ENCODE data around the gene CRYAA. TPM values are rescaled to one million over a fixed set of nuclear protein-coding genes. Genes with fewer than 3 reads are reported as not detected.

The CRYAA gene
- total and polyA plus RNA-seq, 7 experiments from 2014 or later: not detected

- DNase-seq (no peak), ATAC-seq (no peak)
- H3K27ac Mint-ChIP-seq: no peak overlapping the region
- intact Hi-C loops (cut with micrococcal nuclease): no loop called here
- Histone ChIP-seq H3K27me3 (ENCODE audit: control insufficient read depth in 2 of 2, insufficient read depth in 2 of 2, low read length in 2 of 2) (no peaks in the 10 kb centered on the region), H3K9me3 (ENCODE audit: control insufficient read depth in 2 of 3, low read length in 3 of 3) (peaks cover 0 to 13% (median 0%) of the 10 kb centered on the region in 3 experiments), H3K4me3 (ENCODE audit: low read length) (no peak overlapping the region), H3K36me3 (ENCODE audit: control insufficient read depth in 2 of 3, insufficient read depth in 3 of 3, low read length in 3 of 3) (no peaks in the 10 kb centered on the region), H3K27ac (ENCODE audit: low read depth, low read length) (no peak overlapping the region), H3K4me1 (ENCODE audit: control insufficient read depth in 2 of 2, insufficient read depth in 2 of 2, low read length in 2 of 2) (no peaks in the 10 kb centered on the region)
- H3K4me3 Mint-ChIP-seq: no peak overlapping the region
- ChIA-PET CTCF (no interaction called here), POLR2A (no interaction called here)
- H3K36me3 Mint-ChIP-seq: peaks cover 10 to 25% (median 13%) of the 10 kb centered on the region in 5 donors
- H3K4me1 Mint-ChIP-seq: peaks cover 0 to 21% (median 0%) of the 10 kb centered on the region in 7 donors
- H3K9me3 Mint-ChIP-seq: peaks cover 0 to 55% (median 27%) of the 10 kb centered on the region in 11 donors
- peaks cover 0 to 14% (median 0%) of the 10 kb centered on the region in 5 donors for H3K27me3 Mint-ChIP-seq
These were observed 29.6 kb downstream of the CRYAA start for GRCh38 chr21:43198376-43198775.

GRCh38 chr21:43201491-43201890, 32.7 kb downstream of the CRYAA start:
- ChIA-PET POLR2A (no interaction called here), CTCF (no interaction called here)
- H3K4me3 Mint-ChIP-seq: no peak overlapping the region

GRCh38 chr21:43203591-43203990, 34.8 kb downstream of the CRYAA start:
- no peaks in the 10 kb centered on the region for H3K4me1 Mint-ChIP-seq
- H3K4me3 Mint-ChIP-seq: no peak overlapping the region
- H3K4me3 ChIP-seq (ENCODE audit: low read length): no peak overlapping the region
- intact Hi-C loops (cut with micrococcal nuclease): no loop called here
- no peak overlapping the region for H3K27ac Mint-ChIP-seq
- no peak overlapping the region for H3K27ac ChIP-seq (ENCODE audit: low read depth, low read length)
- ATAC-seq: no peak
- no peaks in the 10 kb centered on the region for H3K4me1 ChIP-seq (ENCODE audit: control insufficient read depth in 2 of 2, insufficient read depth in 2 of 2, low read length in 2 of 2)
- ChIA-PET CTCF (no interaction called here), POLR2A (no interaction called here)
- no peaks in the 10 kb centered on the region for H3K27me3 ChIP-seq (ENCODE audit: control insufficient read depth in 2 of 2, insufficient read depth in 2 of 2, low read length in 2 of 2)
- H3K9me3 ChIP-seq (ENCODE audit: control insufficient read depth in 2 of 3, low read length in 3 of 3): peaks cover 0 to 13% (median 0%) of the 10 kb centered on the region in 3 experiments
- no peak for DNase-seq
- H3K36me3 Mint-ChIP-seq: peaks cover under 1 to 19% (median 4%) of the 10 kb centered on the region in 5 donors
- H3K9me3 Mint-ChIP-seq: peaks cover 0 to 50% (median 17%) of the 10 kb centered on the region in 11 donors
- peaks cover 0 to 12% (median 8%) of the 10 kb centered on the region in 5 donors for H3K27me3 Mint-ChIP-seq
- H3K36me3 ChIP-seq (ENCODE audit: control insufficient read depth in 2 of 3, insufficient read depth in 3 of 3, low read length in 3 of 3): no peaks in the 10 kb centered on the region

More at GRCh38 chr21:43201491-43201890, 32.7 kb downstream of the CRYAA start:
- Histone ChIP-seq H3K27ac (ENCODE audit: low read depth, low read length) (no peak overlapping the region), H3K4me3 (ENCODE audit: low read length) (no peak overlapping the region), H3K9me3 (ENCODE audit: control insufficient read depth in 2 of 3, low read length in 3 of 3) (peaks cover 0 to 13% (median 0%) of the 10 kb centered on the region in 3 experiments), H3K4me1 (ENCODE audit: control insufficient read depth in 2 of 2, insufficient read depth in 2 of 2, low read length in 2 of 2) (no peaks in the 10 kb centered on the region), H3K27me3 (ENCODE audit: control insufficient read depth in 2 of 2, insufficient read depth in 2 of 2, low read length in 2 of 2) (no peaks in the 10 kb centered on the region), H3K36me3 (ENCODE audit: control insufficient read depth in 2 of 3, insufficient read depth in 3 of 3, low read length in 3 of 3) (no peaks in the 10 kb centered on the region)
- Mint-ChIP-seq H3K27me3 (peaks cover 0 to 14% (median 0%) of the 10 kb centered on the region in 5 donors), H3K27ac (no peak overlapping the region), H3K36me3 (peaks cover 8 to 25% (median 11%) of the 10 kb centered on the region in 5 donors), H3K9me3 (peaks cover 0 to 65% (median 27%) of the 10 kb centered on the region in 11 donors), H3K4me1 (peaks cover 0 to 12% (median 0%) of the 10 kb centered on the region in 7 donors)
- intact Hi-C loops (cut with micrococcal nuclease): no loop called here
- no peak for DNase-seq
- ATAC-seq: no peak

GRCh38 chr21:43204638-43205037, 35.8 kb downstream of the CRYAA start:
- intact Hi-C loops (cut with micrococcal nuclease): no loop called here
- Histone ChIP-seq H3K27me3 (ENCODE audit: control insufficient read depth in 2 of 2, insufficient read depth in 2 of 2, low read length in 2 of 2) (no peaks in the 10 kb centered on the region), H3K36me3 (ENCODE audit: control insufficient read depth in 2 of 3, insufficient read depth in 3 of 3, low read length in 3 of 3) (no peaks in the 10 kb centered on the region), H3K4me3 (ENCODE audit: low read length) (no peak overlapping the region), H3K27ac (ENCODE audit: low read depth, low read length) (no peak overlapping the region), H3K4me1 (ENCODE audit: control insufficient read depth in 2 of 2, insufficient read depth in 2 of 2, low read length in 2 of 2) (no peaks in the 10 kb centered on the region), H3K9me3 (ENCODE audit: control insufficient read depth in 2 of 3, low read length in 3 of 3) (peaks cover 0 to 13% (median 0%) of the 10 kb centered on the region in 3 experiments)
- H3K4me1 Mint-ChIP-seq: no peaks in the 10 kb centered on the region
- ATAC-seq (no peak), DNase-seq (no peak)
- H3K27ac Mint-ChIP-seq: no peak overlapping the region
- ChIA-PET CTCF (no interaction called here), POLR2A (no interaction called here)
- H3K36me3 Mint-ChIP-seq: peaks cover 0 to 17% (median 4%) of the 10 kb centered on the region in 5 donors
- H3K4me3 Mint-ChIP-seq: no peak overlapping the region
- H3K9me3 Mint-ChIP-seq: peaks cover 0 to 43% (median 15%) of the 10 kb centered on the region in 11 donors
- peaks cover 0 to 14% (median 7%) of the 10 kb centered on the region in 5 donors for H3K27me3 Mint-ChIP-seq

- no peaks in the 10 kb centered on the region for H3K4me1 Mint-ChIP-seq
- DNase-seq: no peak
- H3K4me3 ChIP-seq (ENCODE audit: low read length): no peak overlapping the region
These were observed 37.6 kb downstream of the CRYAA start for GRCh38 chr21:43206231-43207042.

GRCh38 chr21:43207043-43207315, 38.2 kb downstream of the CRYAA start:
- Histone ChIP-seq H3K4me1 (ENCODE audit: control insufficient read depth in 2 of 2, insufficient read depth in 2 of 2, low read length in 2 of 2) (no peaks in the 10 kb centered on the region), H3K9me3 (ENCODE audit: control insufficient read depth in 2 of 3, low read length in 3 of 3) (no peaks in the 10 kb centered on the region), H3K27ac (ENCODE audit: low read depth, low read length) (no peak overlapping the region), H3K27me3 (ENCODE audit: control insufficient read depth in 2 of 2, insufficient read depth in 2 of 2, low read length in 2 of 2) (no peaks in the 10 kb centered on the region), H3K36me3 (ENCODE audit: control insufficient read depth in 2 of 3, insufficient read depth in 3 of 3, low read length in 3 of 3) (no peaks in the 10 kb centered on the region), H3K4me3 (ENCODE audit: low read length) (no peak overlapping the region)
- peaks cover 0 to 21% (median 6%) of the 10 kb centered on the region in 11 donors for H3K9me3 Mint-ChIP-seq
- H3K27ac Mint-ChIP-seq: no peak overlapping the region
- no peak overlapping the region for H3K4me3 Mint-ChIP-seq
- POLR2A ChIA-PET: no interaction called here
- CTCF ChIA-PET: no interaction called here
- peaks cover 0 to 5% (median 0%) of the 10 kb centered on the region in 5 donors for H3K36me3 Mint-ChIP-seq
- ATAC-seq: no peak
- H3K4me1 Mint-ChIP-seq: no peaks in the 10 kb centered on the region
- DNase-seq: no peak
- intact Hi-C loops (cut with micrococcal nuclease): no loop called here
- peaks cover 0 to 14% (median 4%) of the 10 kb centered on the region in 5 donors for H3K27me3 Mint-ChIP-seq

More at GRCh38 chr21:43206231-43207042, 37.6 kb downstream of the CRYAA start:
- ChIA-PET CTCF (no interaction called here), POLR2A (no interaction called here)
- Mint-ChIP-seq H3K9me3 (peaks cover 0 to 26% (median 7%) of the 10 kb centered on the region in 11 donors), H3K27ac (no peak overlapping the region), H3K27me3 (peaks cover 0 to 14% (median 4%) of the 10 kb centered on the region in 5 donors), H3K36me3 (peaks cover 0 to 9% (median 2%) of the 10 kb centered on the region in 5 donors), H3K4me3 (no peak overlapping the region)
- no peaks in the 10 kb centered on the region for H3K27me3 ChIP-seq (ENCODE audit: control insufficient read depth in 2 of 2, insufficient read depth in 2 of 2, low read length in 2 of 2)
- no peak overlapping the region for H3K27ac ChIP-seq (ENCODE audit: low read depth, low read length)
- intact Hi-C loops (cut with micrococcal nuclease): no loop called here
- no peaks in the 10 kb centered on the region for H3K4me1 ChIP-seq (ENCODE audit: control insufficient read depth in 2 of 2, insufficient read depth in 2 of 2, low read length in 2 of 2)
- no peaks in the 10 kb centered on the region for H3K36me3 ChIP-seq (ENCODE audit: control insufficient read depth in 2 of 3, insufficient read depth in 3 of 3, low read length in 3 of 3)
- peaks cover 0 to 5% (median 0%) of the 10 kb centered on the region in 3 experiments for H3K9me3 ChIP-seq (ENCODE audit: control insufficient read depth in 2 of 3, low read length in 3 of 3)
- ATAC-seq: no peak

GRCh38 chr21:43207868-43208267, 39.1 kb downstream of the CRYAA start:
- Mint-ChIP-seq H3K9me3 (peaks cover 0 to 15% (median 3%) of the 10 kb centered on the region in 11 donors), H3K4me1 (no peaks in the 10 kb centered on the region), H3K27ac (no peak overlapping the region), H3K4me3 (no peak overlapping the region), H3K36me3 (peaks cover 0 to 3% (median 0%) of the 10 kb centered on the region in 5 donors), H3K27me3 (peaks cover 0 to 14% (median 4%) of the 10 kb centered on the region in 5 donors)
- H3K4me1 ChIP-seq (ENCODE audit: control insufficient read depth in 2 of 2, insufficient read depth in 2 of 2, low read length in 2 of 2): no peaks in the 10 kb centered on the region
- intact Hi-C loops (cut with micrococcal nuclease): no loop called here
- DNase-seq (no peak), ATAC-seq (no peak)
- no peak overlapping the region for H3K4me3 ChIP-seq (ENCODE audit: low read length)
- no peak overlapping the region for H3K27ac ChIP-seq (ENCODE audit: low read depth, low read length)
- CTCF ChIA-PET: no interaction called here
- no peaks in the 10 kb centered on the region for H3K27me3 ChIP-seq (ENCODE audit: control insufficient read depth in 2 of 2, insufficient read depth in 2 of 2, low read length in 2 of 2)
- POLR2A ChIA-PET: no interaction called here
- no peaks in the 10 kb centered on the region for H3K9me3 ChIP-seq (ENCODE audit: control insufficient read depth in 2 of 3, low read length in 3 of 3)
- no peaks in the 10 kb centered on the region for H3K36me3 ChIP-seq (ENCODE audit: control insufficient read depth in 2 of 3, insufficient read depth in 3 of 3, low read length in 3 of 3)
